ENCODE data around the gene IFRD1. TPM values are rescaled to one million over a fixed set of nuclear protein-coding genes. Genes with fewer than 3 reads are reported as not detected.

Gene IFRD1
- total RNA-seq, 2 experiments from 2014 or later: 198 to 205 TPM

DNA sequence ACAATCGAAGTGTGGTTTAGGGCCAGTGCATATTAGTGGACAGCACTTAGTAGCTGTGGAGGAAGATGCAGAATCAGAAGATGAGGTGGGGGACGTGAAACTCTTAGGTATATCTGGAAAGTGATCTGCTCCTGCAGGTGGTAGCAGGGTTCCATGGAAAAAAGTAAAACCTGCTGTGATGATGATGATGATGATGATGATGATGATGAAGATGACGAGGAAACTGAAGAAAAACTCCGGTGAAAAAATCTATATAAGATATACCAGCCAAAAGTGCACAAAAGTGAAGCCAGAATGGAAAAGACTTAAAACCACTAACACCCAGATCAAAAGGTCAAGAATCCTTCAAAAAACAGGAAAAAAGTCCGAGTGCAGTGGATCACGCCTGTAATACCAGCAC is 70.5 kb downstream of the IFRD1 start:
- no peak for ATAC-seq (ENCODE audit: poor library complexity)
- no peaks in the 10 kb centered on the region for H3K36me3 Mint-ChIP-seq (ENCODE audit: low read depth)
- DNase-seq: no peak
- no peaks in the 10 kb centered on the region for H3K9me3 ChIP-seq (ENCODE audit: control insufficient read depth in 1 of 2, insufficient read depth in 1 of 2, low read length in 2 of 2)
- POLR2A ChIA-PET: no interaction called here
- H3K4me3 ChIP-seq (ENCODE audit: low read length): no peak overlapping the region
- no peaks in the 10 kb centered on the region for H3K36me3 ChIP-seq (ENCODE audit: insufficient read depth, low read length)
- peaks cover 36% of the 10 kb centered on the region for H3K27me3 Mint-ChIP-seq
- no peak overlapping the region for H3K27ac Mint-ChIP-seq
- no peak overlapping the region for H3K27ac ChIP-seq (ENCODE audit: low read depth in 1 of 2, low read length in 2 of 2)
- intact Hi-C loops (cut with DNase I, micrococcal nuclease): no loop called here
- no peaks in the 10 kb centered on the region for H3K4me1 ChIP-seq (ENCODE audit: insufficient read depth, low read length)
- no peaks in the 10 kb centered on the region for H3K4me1 Mint-ChIP-seq (ENCODE audit: low read depth)
- H3K4me3 Mint-ChIP-seq: no peak overlapping the region
- no peaks in the 10 kb centered on the region for H3K9me3 Mint-ChIP-seq
- H3K27me3 ChIP-seq (ENCODE audit: control insufficient read depth in 1 of 2, insufficient read depth in 2 of 2, low read length in 2 of 2): peaks cover 10 to 13% of the 10 kb centered on the region in 2 experiments
- TF ChIP-seq, protein P1, sequence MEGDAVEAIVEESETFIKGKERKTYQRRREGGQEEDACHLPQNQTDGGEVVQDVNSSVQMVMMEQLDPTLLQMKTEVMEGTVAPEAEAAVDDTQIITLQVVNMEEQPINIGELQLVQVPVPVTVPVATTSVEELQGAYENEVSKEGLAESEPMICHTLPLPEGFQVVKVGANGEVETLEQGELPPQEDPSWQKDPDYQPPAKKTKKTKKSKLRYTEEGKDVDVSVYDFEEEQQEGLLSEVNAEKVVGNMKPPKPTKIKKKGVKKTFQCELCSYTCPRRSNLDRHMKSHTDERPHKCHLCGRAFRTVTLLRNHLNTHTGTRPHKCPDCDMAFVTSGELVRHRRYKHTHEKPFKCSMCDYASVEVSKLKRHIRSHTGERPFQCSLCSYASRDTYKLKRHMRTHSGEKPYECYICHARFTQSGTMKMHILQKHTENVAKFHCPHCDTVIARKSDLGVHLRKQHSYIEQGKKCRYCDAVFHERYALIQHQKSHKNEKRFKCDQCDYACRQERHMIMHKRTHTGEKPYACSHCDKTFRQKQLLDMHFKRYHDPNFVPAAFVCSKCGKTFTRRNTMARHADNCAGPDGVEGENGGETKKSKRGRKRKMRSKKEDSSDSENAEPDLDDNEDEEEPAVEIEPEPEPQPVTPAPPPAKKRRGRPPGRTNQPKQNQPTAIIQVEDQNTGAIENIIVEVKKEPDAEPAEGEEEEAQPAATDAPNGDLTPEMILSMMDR (IDR thresholded peaks at IDR 0.05): no peak
- CTCF ChIA-PET: no interaction called here

GRCh38 chr7:112521942-112522341 is 71.7 kb downstream of the IFRD1 start:
- Mint-ChIP-seq H3K4me1 (ENCODE audit: low read depth) (no peaks in the 10 kb centered on the region), H3K4me3 (no peak overlapping the region), H3K27ac (no peak overlapping the region), H3K27me3 (peaks cover 30% of the 10 kb centered on the region), H3K9me3 (no peaks in the 10 kb centered on the region), H3K36me3 (ENCODE audit: low read depth) (no peaks in the 10 kb centered on the region)
- TF ChIP-seq, protein P1 (IDR thresholded peaks at IDR 0.05): no peak
- peaks cover 10 to 13% of the 10 kb centered on the region in 2 experiments for H3K27me3 ChIP-seq (ENCODE audit: control insufficient read depth in 1 of 2, insufficient read depth in 2 of 2, low read length in 2 of 2)
- ATAC-seq (ENCODE audit: poor library complexity) (no peak), DNase-seq (no peak)
- no peaks in the 10 kb centered on the region for H3K4me1 ChIP-seq (ENCODE audit: insufficient read depth, low read length)
- intact Hi-C loops (cut with DNase I, micrococcal nuclease): no loop called here
- no peaks in the 10 kb centered on the region for H3K36me3 ChIP-seq (ENCODE audit: insufficient read depth, low read length)
- no peak overlapping the region for H3K4me3 ChIP-seq (ENCODE audit: low read length)
- H3K9me3 ChIP-seq (ENCODE audit: control insufficient read depth in 1 of 2, insufficient read depth in 1 of 2, low read length in 2 of 2): no peaks in the 10 kb centered on the region
- POLR2A ChIA-PET: no interaction called here
- CTCF ChIA-PET: no interaction called here
- H3K27ac ChIP-seq (ENCODE audit: low read depth in 1 of 2, low read length in 2 of 2): no peak overlapping the region

DNA sequence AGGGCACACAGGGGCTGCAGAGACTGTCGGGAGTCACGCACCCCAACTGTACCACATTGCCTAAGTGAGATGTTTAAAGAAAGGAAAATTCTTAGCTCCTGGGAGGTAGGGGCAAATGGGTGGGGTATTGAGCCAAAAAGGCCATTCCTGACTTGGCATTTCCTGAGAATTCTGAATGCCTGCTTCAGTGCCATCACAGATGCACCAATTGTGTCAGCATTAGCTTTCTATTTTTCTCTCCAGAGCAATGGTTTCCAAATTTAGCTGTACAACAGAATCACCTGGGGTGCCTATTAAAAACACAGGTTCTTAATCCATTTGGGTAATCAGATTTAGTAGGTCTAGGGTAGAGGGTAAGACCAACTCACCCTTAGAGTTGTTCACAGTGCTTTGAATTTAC is 73.6 kb downstream of the IFRD1 start:
- ATAC-seq (ENCODE audit: poor library complexity): no peak

More for the DNA sequence above, 73.6 kb downstream of the IFRD1 start:
- TF ChIP-seq, protein P1 (IDR thresholded peaks at IDR 0.05): no peak
- POLR2A ChIA-PET: no interaction called here
- no peaks in the 10 kb centered on the region for H3K4me1 ChIP-seq (ENCODE audit: insufficient read depth, low read length)
- H3K27ac ChIP-seq (ENCODE audit: low read depth in 1 of 2, low read length in 2 of 2): no peak overlapping the region
- no peaks in the 10 kb centered on the region for H3K4me1 Mint-ChIP-seq (ENCODE audit: low read depth)
- peaks cover 25% of the 10 kb centered on the region for H3K27me3 Mint-ChIP-seq
- no peaks in the 10 kb centered on the region for H3K36me3 Mint-ChIP-seq (ENCODE audit: low read depth)
- H3K36me3 ChIP-seq (ENCODE audit: insufficient read depth, low read length): no peaks in the 10 kb centered on the region
- no peak for DNase-seq
- no peak overlapping the region for H3K4me3 Mint-ChIP-seq
- H3K9me3 Mint-ChIP-seq: no peaks in the 10 kb centered on the region
- CTCF ChIA-PET: interaction anchor here (1.0 kb wide), 1 partner anchor 26 kb away, joined by 4 read pairs; no protein-coding TSS in a partner anchor
- H3K27me3 ChIP-seq (ENCODE audit: control insufficient read depth in 1 of 2, insufficient read depth in 2 of 2, low read length in 2 of 2): peaks cover 7 to 13% of the 10 kb centered on the region in 2 experiments
- H3K4me3 ChIP-seq (ENCODE audit: low read length): no peak overlapping the region
- no peaks in the 10 kb centered on the region for H3K9me3 ChIP-seq (ENCODE audit: control insufficient read depth in 1 of 2, insufficient read depth in 1 of 2, low read length in 2 of 2)
- no peak overlapping the region for H3K27ac Mint-ChIP-seq
- intact Hi-C loops (cut with DNase I, micrococcal nuclease): no loop called here

Other genes with a start within 250 kb of the IFRD1 start
- gene DOCK4, start 244.1 kb upstream of the IFRD1 start, total RNA-seq: under 1 TPM; 0.31 to 0.38 TPM
- gene ZNF277, start 243.8 kb upstream of the IFRD1 start, total RNA-seq: 10 to 100 TPM; 21.6 to 22.5 TPM
- gene LSMEM1, start 30.5 kb downstream of the IFRD1 start, total RNA-seq: 1 to 10 TPM; 1.0 to 1.3 TPM